Right atrium auricular region (tissue), 2 donors: Measurements from ENCODE around the gene BAK1. TPM values are rescaled to one million over a fixed set of nuclear protein-coding genes. Genes with fewer than 3 reads are reported as not detected.
A peak's percentile ranks its signal among the peaks of the same experiment; 100 is the strongest.

ENCODE experiments used
- DNase-seq: peaks from one replicate; pipeline ENCODE4 v3.0.0-alpha.2; 2019; ENCODE audit warnings: low spot score
- H3K27ac ChIP-seq, 2 donors: fragments of 200-600 bp; sonication (generic); 1 replicate in 1 of 2; 2 replicates in 1 of 2; pipeline ENCODE4 v1.5.1; 2016 to 2019
- H3K27me3 ChIP-seq, 2 donors: fragments of 200-600 bp; sonication (generic); one replicate each; pipeline versions ENCODE4 v1.5.1 to v1.6.0; 2017 to 2019
- H3K36me3 ChIP-seq: fragments of 200-600 bp; sonication (generic); one replicate; pipeline ENCODE4 v1.5.1; 2016
- H3K4me1 ChIP-seq, 2 donors: fragments of 200-600 bp; sonication (generic); one replicate each; pipeline versions ENCODE4 v1.5.1 to v1.6.0; 2017 to 2019
- H3K4me3 ChIP-seq, 2 donors: fragments of 200-600 bp; sonication (generic); 1 replicate in 1 of 2; 2 replicates in 1 of 2; pipeline ENCODE4 v1.5.1; 2017 to 2019; ENCODE audit warnings: mild to moderate bottlenecking in 1 of 2, moderate library complexity in 1 of 2
- H3K9me3 ChIP-seq, 2 donors: fragments of 200-600 bp; sonication (generic); one replicate each; pipeline ENCODE4 v1.5.1; 2019
- CTCF ChIP-seq, 2 donors: fragments of 200-600 bp; sonication (generic); IDR thresholded peaks; one replicate each; pipeline ENCODE4 v1.5.1; 2019; ENCODE audit warnings: antibody characterized with exemption in 2 of 2
- total RNA-seq, 2 donors: library from RNA; depleted of rRNA; stranded (reverse); fragments of >200 nt; gene quantifications; one replicate each; pipeline ENCODE4 v1.1.0, GENCODE V29; 2016

Gene BAK1
- total RNA-seq, 2 donors from 2014 or later: 6.5 to 8.6 TPM

- no peaks in the 10 kb centered on the region for H3K27me3 ChIP-seq
- H3K36me3 ChIP-seq: peaks cover 41% of the 10 kb centered on the region
- no peak for TF ChIP-seq CTCF (IDR thresholded peaks at IDR 0.05)
- no peak overlapping the region for H3K4me3 ChIP-seq
- peaks cover 0 to 39% of the 10 kb centered on the region in 2 donors for H3K4me1 ChIP-seq
- no peaks in the 10 kb centered on the region for H3K9me3 ChIP-seq
- DNase-seq: no peak
- H3K27ac ChIP-seq: peak overlapping the region; percentile 53 to 57
These were observed 2.4 kb downstream of the BAK1 start for GRCh38 chr6:33577718-33578117.

- TF ChIP-seq CTCF (IDR thresholded peaks at IDR 0.05): no peak
- H3K27ac ChIP-seq: peak overlapping the region; percentile 53 to 57
- DNase-seq: peak; percentile 68
These were observed 3.0 kb downstream of the BAK1 start for GRCh38 chr6:33577106-33577535.

GRCh38 chr6:33576668-33577067 is 3.4 kb downstream of the BAK1 start:
- Histone ChIP-seq H3K27ac (peak overlapping the region; percentile 53 to 57), H3K4me3 (no peak overlapping the region), H3K4me1 (peaks cover 0 to 44% of the 10 kb centered on the region in 2 donors), H3K36me3 (peaks cover 41% of the 10 kb centered on the region), H3K9me3 (no peaks in the 10 kb centered on the region), H3K27me3 (no peaks in the 10 kb centered on the region)
- no peak for DNase-seq
- no peak for TF ChIP-seq CTCF (IDR thresholded peaks at IDR 0.05)

More at GRCh38 chr6:33577106-33577535, 3.0 kb downstream of the BAK1 start:
- no peaks in the 10 kb centered on the region for H3K27me3 ChIP-seq
- H3K4me1 ChIP-seq: peaks cover 0 to 40% of the 10 kb centered on the region in 2 donors
- peaks cover 41% of the 10 kb centered on the region for H3K36me3 ChIP-seq
- no peak overlapping the region for H3K4me3 ChIP-seq
- no peaks in the 10 kb centered on the region for H3K9me3 ChIP-seq

DNA sequence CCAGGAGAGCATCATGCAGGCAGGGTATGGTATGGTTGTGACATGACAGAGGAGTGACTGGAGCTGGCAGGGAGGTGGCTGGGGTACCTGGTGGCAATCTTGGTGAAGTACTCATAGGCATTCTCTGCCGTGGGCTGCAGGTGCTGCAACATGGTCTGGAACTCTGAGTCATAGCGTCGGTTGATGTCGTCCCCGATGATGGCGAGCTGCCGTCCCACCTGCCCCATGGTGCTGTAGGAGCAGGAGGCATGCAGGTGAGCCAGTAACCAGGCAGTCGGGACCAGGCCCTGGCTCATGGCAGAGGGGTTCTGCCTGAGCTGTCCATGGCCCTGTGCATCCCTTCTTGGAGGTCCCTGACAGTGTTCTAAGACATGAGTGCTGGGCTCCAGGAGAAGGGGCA is 4.9 kb downstream of the BAK1 start:
- no peaks in the 10 kb centered on the region for H3K9me3 ChIP-seq
- peaks cover 0 to 45% of the 10 kb centered on the region in 2 donors for H3K4me1 ChIP-seq
- TF ChIP-seq CTCF (IDR thresholded peaks at IDR 0.05): no peak
- no peak for DNase-seq
- H3K36me3 ChIP-seq: peaks cover 41% of the 10 kb centered on the region
- no peaks in the 10 kb centered on the region for H3K27me3 ChIP-seq
- H3K27ac ChIP-seq: no peak overlapping the region
- no peak overlapping the region for H3K4me3 ChIP-seq

- Histone ChIP-seq H3K9me3 (no peaks in the 10 kb centered on the region), H3K4me1 (peaks cover 0 to 15% of the 10 kb centered on the region in 2 donors), H3K36me3 (peaks cover 33% of the 10 kb centered on the region), H3K27me3 (no peaks in the 10 kb centered on the region), H3K4me3 (peak overlapping the region; percentile 44 to 60), H3K27ac (peak overlapping the region; percentile 87 to 90)
- no peak for DNase-seq
- TF ChIP-seq CTCF (IDR thresholded peaks at IDR 0.05): no peak
These were observed 8.3 kb downstream of the BAK1 start for GRCh38 chr6:33571637-33572316.
